Measurements from ENCODE around the gene HOXA6.

GRCh38 chr7:27114881-27115220 lies 32.7 kb downstream of the HOXA6 start:
- TF ChIP-seq POLR2A (IDR thresholded peaks at IDR 0.05), result no peak
- no peak for TF ChIP-seq CTCF (IDR thresholded peaks at IDR 0.05)
- TF ChIP-seq EP300 (IDR thresholded peaks at IDR 0.05), result no peak
